Keratinocyte (primary cell): ENCODE data around the gene KDM5C.

Experiments used
- CTCF ChIP-seq, 3 experiments: IDR thresholded peaks in 1 of 3; conservative IDR thresholded peaks in 1 of 3; optimal IDR thresholded peaks in 1 of 3; 2 replicates in 2 of 3; 3 replicates in 1 of 3; pipeline versions ENCODE3 to v1.5.1; 2011; ENCODE audit warnings: low read length in 3 of 3, mild to moderate bottlenecking in 3 of 3, moderate library complexity in 2 of 3, control low read depth in 1 of 3, inconsistent platforms in 1 of 3; ENCODE audit not compliant: insufficient read depth in 2 of 3; ENCODE audit errors: extremely low read depth in 1 of 3
- EZH2 ChIP-seq: IDR thresholded peaks from one replicate; pipeline ENCODE4 v1.6.1; 2012; ENCODE audit warnings: inconsistent platforms, mild to moderate bottlenecking, low read length, moderate library complexity

- TF ChIP-seq CTCF (optimal IDR thresholded peaks at IDR 0.05 in 1 of 3, IDR thresholded peaks at IDR 0.05 in 1 of 3, conservative IDR thresholded peaks at IDR 0.05 in 1 of 3; ENCODE audit: extremely low read depth in 1 of 3, insufficient read depth in 2 of 3, low read length in 3 of 3) (no peak), EZH2 (no peak)
Measured at GRCh38 chrX:53256446-53257041, 31.5 kb upstream of the KDM5C start.
